AG09309 (cell line): ENCODE measurements around the gene RMND1.

ENCODE experiments used
- DNase-seq: peaks from one replicate; pipeline ENCODE4 v3.0.0-alpha.2; 2010; ENCODE audit warnings: low read depth
- H3K4me3 ChIP-seq: 2 replicates; pipeline ENCODE4 v1.5.1; 2011; ENCODE audit warnings: mild to moderate bottlenecking, low read depth, low read length, moderate library complexity; ENCODE audit not compliant: control insufficient read depth
- TF ChIP-seq, protein P1 (sequence below): IDR thresholded peaks from 2 replicates; pipeline ENCODE4 v1.5.1; 2011; ENCODE audit warnings: mild to moderate bottlenecking, low read depth, low read length, inconsistent platforms; ENCODE audit not compliant: insufficient read depth, control insufficient read depth; ENCODE audit errors: missing control alignments

RMND1 gene

DNA sequence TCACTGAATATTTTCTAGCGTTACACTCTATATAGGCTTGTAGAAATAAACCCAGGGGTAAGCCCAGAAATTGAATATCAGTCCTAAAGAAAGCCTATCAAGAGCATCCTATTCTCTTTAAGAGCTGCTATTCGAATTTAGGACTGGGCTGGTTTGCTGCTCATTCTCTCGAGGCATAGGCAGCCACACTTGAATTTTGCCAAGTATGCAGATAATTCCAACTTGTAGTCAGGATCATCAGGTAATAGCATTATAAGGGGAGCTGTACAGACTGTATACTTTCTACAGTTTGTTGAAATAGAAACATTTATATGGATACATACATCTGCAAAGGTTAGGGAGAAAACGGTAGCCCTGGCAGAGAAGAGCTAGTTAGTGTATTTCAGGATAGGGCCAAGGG, 58.5 kb downstream of the RMND1 start:
- H3K4me3 ChIP-seq = no peak overlapping the region
- TF ChIP-seq, protein P1, sequence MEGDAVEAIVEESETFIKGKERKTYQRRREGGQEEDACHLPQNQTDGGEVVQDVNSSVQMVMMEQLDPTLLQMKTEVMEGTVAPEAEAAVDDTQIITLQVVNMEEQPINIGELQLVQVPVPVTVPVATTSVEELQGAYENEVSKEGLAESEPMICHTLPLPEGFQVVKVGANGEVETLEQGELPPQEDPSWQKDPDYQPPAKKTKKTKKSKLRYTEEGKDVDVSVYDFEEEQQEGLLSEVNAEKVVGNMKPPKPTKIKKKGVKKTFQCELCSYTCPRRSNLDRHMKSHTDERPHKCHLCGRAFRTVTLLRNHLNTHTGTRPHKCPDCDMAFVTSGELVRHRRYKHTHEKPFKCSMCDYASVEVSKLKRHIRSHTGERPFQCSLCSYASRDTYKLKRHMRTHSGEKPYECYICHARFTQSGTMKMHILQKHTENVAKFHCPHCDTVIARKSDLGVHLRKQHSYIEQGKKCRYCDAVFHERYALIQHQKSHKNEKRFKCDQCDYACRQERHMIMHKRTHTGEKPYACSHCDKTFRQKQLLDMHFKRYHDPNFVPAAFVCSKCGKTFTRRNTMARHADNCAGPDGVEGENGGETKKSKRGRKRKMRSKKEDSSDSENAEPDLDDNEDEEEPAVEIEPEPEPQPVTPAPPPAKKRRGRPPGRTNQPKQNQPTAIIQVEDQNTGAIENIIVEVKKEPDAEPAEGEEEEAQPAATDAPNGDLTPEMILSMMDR = no peak

DNA sequence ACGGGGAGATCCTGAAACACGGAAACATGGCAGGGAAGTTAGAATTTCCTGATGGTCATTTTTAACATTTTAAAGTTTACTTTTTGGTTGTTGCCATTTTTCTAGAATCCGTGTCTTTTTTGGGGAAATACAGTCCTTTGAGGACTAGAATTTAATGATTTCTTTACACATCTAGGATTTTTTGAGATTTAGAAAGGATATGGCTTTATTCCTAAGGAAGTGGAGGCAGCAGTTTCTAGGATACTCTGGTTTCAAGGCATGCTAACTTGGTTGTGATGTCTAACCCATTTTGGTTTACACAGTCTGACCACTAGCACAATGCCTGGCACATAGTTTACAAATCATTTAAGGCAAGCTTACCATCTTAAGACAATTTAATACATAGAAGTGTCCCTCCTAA, 59.5 kb downstream of the RMND1 start:
- TF ChIP-seq, protein P1 = no peak
- peak overlapping the region; percentile 74 for H3K4me3 ChIP-seq
- DNase-seq = no peak

More for the DNA sequence above, 58.5 kb downstream of the RMND1 start:
- no peak for DNase-seq

DNA sequence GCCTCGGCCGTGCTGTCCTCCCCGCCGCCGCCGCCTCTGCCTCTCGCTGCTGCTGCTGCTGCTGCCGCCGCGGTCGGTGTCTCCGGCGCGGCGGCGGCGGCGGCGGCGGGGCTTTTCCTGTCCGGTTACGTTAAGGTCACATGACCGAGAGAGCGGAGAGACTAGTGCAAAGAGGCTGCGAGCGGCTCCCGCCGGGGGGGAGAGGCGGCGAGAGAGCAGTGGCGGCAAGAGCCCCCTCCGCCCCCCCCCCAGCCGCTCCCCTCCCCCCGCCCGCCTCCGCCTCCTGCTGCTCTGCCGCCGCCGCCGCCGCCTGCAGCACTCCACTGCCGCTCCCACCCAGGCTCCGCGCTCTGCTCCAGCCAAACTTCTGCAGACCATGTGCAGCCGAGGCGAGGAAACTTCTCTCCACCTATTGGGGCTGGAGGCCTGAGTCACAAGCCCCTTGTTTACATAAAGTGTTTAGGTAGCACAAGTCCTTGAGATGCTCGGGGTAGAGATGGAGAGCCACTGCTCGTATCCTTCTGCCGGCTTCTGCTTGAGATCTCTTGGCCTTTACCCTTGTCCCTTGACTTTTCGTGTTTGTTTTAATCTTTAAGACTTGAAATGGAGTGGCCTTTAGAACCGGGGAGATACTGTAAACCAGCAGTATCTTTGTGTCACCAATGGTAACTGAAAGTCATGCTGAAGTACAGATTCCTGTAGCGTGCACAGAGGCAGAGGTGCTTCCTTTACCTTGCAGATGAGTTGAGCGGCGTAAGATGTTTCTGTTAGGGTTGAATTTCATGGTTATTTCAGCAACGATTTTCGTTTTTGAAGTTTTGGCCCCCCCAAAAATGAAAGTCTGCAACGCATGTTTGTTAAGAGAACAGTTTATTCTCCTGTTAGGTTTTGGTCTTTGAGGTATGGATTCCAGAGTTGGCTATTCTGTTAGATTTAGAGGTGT, 60.2 kb downstream of the RMND1 start, which contains the start of gene ZBTB2:
ZBTB2 (minus strand) TSS at position 89 of the 943 bp plus-strand sequence. CDS start 17,922 bp downstream, outside the sequence.
- H3K4me3 ChIP-seq = peak within 1 kb of the TSS; percentile 74
- DNase-seq = no peak
- TF ChIP-seq, protein P1 = no peak

DNA sequence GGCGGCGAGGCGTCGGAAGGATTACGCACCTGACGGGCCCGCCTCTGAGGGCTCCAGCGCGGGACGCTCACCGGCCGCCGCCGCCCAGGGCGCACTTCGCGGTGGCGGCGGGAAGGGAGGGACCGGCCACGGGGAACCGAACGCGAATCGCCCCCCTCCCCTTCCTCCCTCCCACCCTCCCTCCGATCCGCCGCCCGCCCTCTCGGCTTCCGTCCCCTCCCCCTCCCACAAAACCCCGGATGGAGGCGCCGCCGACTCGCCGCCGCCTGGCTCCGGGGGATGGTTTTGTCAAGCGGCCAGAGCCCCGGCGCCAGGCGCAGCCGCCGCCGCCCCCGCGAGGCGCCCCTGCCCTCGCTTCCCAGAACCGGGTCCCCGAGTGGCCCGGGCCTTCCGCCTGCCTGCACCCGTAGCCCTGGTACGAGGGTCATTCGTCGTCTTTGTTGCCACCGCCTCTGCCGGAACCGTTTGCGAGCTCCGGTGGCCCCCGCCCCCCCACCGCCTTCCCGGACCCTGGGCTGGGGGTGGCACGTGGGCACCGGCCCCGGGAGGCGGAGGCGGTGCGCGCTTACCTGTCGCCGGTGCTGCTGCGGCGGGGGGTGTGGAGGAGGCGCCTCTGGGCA, 61.0 kb downstream of the RMND1 start:
- H3K4me3 ChIP-seq = peak overlapping the region; percentile 74
- TF ChIP-seq, protein P1 = no peak
- no peak for DNase-seq

DNA sequence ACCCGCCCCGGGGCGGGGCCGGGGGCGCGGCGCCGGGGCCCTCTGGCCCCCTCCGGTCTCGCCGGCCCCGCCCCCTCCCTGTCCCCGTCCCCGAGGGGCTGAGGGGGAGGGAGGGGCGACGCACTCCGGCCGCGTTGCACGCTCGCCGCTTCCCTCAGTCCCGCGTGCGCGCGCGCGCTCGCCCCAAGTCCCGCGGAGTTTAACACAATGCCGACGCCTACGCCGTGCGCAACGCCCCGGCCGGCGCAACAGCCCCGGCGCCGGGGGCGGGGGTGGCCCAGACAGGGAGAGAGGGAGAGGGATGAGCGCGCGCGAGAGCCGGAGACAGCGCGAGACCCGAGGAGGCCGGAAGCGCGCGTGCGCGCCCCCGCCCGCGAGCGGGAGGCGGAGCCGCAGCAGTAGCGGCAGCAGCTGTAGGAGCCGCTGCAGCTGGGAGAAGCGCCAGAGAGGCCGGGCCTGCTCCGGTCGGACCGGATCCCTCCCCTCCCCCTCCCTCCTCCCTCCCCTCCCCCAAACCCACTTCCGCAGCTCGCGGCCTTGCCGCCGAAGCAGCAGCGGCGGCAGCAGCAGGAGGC, 61.6 kb downstream of the RMND1 start:
- H3K4me3 ChIP-seq = peak overlapping the region; percentile 74
- TF ChIP-seq, protein P1 = no peak
- peak; percentile 94 for DNase-seq

DNA sequence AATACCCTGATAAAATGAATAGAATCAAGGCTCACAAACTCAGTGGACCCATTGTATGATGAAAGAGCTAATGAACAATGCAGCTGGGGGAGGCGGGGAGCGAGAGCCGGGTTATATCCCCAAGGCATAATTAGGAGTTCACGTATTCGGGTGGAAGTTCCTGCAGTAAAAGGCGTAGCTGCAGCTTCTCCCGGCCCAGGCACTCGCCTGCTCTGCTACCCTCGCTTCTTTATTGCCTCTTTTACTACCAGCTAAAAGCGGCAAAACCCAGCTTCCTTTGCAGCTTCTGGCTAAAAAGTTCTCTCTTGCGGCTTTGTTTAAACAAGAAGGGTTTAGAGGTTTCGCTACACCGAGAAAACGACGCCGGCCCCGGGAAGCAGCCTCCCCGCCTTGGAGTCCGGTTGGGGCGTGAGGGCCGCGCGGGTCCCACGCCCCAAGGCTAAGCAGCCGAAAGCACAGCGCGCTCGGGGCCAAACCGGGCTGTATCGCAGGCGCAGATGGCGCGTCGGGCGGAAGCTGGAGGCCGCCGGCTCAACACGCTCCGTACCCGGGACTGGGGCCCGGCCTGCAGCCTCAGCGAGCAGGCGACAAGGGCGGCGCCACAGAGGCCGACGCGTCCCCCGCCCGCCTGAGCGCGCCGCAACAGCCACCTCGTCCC, 62.2 kb downstream of the RMND1 start:
- DNase-seq = peak; percentile 48
- TF ChIP-seq, protein P1 = no peak
- peak overlapping the region; percentile 58 for H3K4me3 ChIP-seq
